M059J (cell line): Measurements from ENCODE around the gene NAPSA. TPM values are rescaled to one million over a fixed set of nuclear protein-coding genes. Genes with fewer than 3 reads are reported as not detected.

Experiments
- DNase-seq: peaks from one replicate; pipeline ENCODE4 v3.0.0-alpha.2; 2012; ENCODE audit warnings: low read depth
- total RNA-seq: library from RNA; depleted of rRNA; stranded (reverse); fragments of >200 nt; shearing (Covaris generic); gene quantifications from 2 replicates; pipeline ENCODE4 v1.2.3, GENCODE V29; 2014; rRNA removed

The NAPSA gene
- total RNA-seq, 1 experiment from 2014 or later = 0.12 TPM

DNA sequence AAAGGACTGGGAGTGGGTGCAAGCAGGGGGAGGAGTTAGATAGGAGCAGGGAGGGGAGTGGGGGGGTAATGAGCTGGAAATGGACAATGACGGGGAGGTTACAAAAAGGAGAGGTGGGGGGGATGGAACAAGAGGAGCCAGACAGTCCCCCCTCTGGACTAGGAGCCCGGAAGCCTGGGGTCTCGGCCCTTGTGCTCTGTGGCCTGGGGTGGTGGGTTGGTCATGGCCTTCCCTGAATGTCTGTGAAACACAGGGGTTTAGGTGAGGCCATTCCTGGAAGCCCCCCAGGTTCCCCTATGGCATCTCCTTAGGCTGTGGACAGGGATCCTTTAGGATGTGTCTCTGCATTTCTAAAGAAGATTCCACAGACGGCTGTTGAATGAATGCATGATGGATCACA, 48.3 kb downstream of the NAPSA start:
- no peak for DNase-seq

DNA sequence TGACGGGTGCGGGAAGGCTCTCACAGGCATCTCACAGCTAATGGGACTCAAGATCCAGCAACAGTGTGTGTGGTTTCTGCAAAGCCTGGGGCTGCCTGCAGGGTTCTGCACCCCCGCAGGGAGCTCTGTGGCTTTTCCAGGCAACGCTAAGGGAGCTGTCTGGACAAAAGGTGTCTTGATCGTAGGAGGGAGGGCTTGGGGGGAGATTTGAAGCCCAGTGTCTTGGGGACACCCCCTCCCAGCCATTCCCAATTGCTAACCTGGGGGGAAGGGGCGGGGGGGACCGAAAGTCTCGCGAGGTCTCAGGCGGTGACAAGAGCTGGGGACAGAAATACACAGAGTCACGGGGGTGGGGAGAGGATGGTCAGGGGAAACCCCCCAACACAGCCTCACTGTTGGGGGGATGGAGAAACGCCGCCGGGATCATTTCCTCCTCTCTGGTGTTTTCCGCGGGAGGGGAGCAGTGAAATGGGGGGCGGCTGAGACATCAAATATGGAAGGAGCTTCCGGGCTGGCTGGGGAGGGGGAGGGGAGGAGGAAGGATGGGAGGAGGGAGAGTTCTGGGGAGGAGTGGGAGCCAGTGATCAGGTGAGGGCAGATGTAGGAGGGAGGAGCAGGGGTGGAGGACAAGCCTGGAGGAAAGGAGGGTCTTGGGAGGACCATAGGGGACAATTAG, 49.5 kb downstream of the NAPSA start:
- peak; percentile 35 for DNase-seq

DNA sequence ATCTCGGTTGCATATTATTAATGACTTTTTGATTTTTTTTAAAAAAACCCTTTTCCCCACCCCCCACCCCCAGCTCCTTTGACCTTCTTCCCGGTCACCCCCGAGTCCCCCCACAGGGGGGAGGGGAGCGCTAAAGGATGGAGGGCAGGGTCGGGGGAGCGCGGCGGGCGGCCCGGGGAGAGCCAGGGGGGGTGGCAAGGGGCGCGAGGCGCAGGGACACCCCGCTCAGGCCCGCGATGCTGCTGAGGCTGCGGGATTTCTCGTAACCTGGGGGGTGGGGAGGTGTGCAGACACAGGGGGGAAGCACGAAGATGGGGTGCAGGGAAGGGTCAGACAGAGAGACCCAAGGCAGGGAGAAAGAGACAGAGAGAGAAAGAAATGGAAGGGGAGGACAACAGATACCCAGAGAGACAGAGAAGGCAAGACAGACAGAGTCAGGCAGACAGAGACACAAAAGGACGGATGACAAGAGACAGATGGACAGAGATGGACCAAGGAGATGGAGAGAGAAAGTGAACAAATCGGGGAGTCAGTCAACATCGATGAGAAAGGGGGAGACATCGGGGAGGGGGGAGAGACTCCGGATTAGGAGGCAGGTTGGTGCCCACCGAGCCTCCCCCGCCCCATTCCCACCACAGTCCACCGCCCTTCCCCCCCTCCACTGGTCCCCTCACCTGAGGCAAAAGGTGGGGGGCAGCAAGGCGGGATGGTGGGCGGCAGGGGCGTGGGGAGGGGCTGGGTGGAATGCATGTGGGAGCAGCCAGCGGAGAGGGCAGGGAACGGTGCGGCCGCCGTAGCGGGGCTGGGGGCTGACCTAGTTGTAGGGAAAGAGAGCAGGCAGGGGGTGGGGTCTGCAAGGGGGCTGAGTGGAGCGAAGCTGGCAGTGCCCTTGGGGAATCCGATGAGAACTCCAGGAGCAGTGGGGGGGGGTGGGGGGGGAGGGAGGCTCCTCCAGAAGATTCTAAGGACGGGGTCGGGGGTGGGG, 50.4 kb downstream of the NAPSA start:
- no peak for DNase-seq

DNA sequence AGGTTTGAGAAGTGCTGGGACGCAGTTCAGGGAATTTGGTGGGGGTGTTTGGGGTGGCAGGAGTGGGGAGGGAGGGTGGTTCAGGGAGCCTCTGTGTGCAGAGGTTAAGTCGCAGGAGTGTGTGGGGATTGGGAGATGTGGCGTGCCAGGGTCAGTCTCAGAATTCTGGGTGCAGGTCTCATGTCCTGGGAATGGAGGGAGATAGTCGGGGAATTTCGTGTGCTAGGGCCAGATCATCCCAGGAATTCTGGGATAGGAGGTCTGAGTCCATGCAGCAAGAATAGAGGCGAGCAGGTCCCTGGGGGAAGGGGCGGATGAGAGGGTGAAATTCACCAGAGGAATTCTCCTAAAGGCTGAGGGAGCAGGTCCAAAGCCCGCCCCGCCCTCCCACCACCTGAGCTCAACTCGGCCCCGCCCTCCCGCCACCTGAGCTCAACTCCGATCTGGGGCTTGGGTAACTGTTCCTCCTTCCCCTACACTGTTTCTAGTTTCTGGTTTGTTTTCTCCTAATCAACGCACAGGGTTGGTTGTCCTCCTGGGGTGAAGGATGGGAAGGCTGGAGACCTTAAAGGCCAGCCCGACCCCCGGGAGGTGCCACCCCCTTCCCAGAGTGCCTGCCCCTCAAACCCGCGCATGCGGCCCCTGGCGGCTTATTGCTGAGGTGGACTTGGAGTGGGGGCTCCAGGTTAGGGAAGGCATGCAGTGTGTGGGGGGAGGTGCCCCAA, 51.5 kb downstream of the NAPSA start:
- no peak for DNase-seq

DNA sequence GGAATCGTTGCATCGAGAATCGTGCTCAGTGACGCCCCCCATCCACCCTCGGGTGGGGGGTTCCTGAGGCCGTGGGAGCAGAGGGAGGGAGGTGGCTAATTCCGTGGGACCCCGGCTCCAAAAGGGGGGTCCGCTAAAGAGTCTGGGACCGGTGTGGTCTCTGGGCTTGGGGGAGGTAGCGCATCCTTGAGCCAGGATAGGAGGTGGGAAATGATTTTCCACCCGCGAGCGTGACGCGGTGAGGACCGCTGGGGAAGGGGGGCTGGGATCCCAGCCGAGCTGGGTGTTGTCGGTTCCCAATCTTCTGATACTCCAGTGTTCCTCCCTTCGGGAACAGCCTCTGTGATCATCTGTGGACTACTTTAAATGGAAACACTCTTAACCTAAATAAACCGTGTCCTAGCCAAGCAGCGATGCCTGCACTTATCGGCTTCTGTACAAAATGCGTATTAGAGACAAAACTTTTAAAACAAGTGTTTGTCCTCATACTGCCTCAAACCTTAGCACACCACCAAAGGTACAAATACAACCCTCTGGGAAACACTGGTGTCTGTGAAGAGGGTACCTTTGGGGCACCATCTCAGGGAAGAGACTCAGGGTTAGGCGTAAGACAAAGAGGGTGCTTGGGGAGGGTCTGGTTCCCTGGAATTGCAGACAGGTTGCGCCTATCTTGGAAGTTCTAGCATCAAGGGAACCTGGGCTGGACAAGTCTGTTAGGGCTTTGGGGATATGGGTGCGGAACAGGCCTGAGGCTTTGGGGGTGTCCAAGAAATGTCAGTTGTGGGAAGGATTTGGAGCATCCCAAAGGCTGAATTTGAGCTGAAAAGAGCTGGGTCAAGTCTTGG, 52.2 kb downstream of the NAPSA start:
- DNase-seq = no peak

DNA sequence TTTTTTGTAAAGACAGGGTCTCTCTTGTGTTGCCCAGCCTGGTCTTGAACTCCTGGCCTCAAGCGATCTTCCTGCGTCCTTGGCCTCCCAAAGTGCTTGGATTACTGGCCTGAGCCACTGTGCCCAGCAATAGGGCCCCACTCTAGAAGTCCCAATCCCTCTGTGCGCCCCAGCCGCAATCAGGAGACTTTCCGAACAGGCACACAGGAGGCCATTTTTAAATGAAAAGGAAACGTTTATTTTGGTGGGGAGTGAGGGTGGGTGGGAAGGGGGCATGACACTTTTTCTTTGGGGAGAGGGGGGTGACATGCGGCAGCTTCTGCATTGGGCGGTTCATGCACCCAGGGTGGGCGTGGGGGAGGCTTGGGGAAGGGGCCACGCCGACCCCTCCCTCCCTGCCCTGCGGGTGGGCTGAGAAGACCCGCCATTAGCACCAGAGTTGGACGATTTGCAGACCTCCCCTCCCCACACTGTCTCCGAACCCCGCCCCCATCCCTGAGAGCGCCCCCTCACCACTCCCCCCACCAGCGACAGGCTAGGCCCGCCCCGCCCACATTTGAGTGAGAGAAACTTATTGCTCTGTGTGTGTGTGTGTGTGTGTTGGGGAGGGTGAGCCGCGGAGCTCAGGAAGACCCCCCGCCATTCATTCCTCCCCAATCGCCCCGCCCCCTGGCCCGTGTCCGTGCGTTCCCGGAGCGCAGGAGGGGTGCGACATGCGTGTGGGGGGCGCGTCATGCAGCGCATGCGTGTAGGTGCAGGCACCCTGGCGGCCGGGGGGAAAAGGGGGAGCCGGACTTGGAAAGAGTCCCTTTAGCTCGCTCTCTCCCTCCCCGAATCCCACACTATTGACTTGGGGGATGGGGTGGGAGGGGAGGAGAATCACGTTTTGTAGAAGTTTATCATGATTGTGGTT, 53.5 kb downstream of the NAPSA start:
- no peak for DNase-seq

DNA sequence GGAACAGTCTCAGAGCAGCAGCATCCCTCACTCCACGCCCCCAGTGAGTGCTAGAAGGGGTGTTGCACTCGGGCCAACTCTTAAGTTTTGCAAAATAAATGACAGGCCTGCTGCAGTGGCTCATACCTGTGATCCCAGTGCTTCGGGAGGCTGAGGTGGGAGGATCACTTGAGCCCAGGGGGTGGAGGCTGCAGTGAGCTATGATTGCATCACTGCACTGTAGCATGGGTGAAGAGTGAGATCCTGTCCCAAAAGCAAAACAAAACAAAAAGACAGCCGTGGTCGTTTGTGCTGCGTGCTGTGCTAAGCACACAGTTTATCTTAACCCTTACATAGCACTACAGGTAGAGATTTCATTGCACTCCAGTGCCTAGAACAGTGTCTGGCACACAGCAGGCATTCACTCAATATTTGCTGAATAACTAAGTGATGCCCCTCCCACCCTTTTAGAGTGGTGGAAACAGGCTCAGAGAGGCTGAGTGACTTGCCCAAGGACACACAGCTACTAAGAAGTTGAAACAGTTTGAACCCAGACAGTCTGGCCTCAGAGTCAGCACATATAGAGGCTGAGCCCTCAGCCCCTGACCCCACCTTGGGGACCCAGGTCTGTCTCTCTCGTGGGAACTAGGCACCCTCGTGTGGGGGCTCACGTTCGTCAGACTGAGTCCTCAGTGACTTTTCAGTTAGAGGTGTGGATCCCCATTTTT, 54.5 kb downstream of the NAPSA start:
- no peak for DNase-seq

DNA sequence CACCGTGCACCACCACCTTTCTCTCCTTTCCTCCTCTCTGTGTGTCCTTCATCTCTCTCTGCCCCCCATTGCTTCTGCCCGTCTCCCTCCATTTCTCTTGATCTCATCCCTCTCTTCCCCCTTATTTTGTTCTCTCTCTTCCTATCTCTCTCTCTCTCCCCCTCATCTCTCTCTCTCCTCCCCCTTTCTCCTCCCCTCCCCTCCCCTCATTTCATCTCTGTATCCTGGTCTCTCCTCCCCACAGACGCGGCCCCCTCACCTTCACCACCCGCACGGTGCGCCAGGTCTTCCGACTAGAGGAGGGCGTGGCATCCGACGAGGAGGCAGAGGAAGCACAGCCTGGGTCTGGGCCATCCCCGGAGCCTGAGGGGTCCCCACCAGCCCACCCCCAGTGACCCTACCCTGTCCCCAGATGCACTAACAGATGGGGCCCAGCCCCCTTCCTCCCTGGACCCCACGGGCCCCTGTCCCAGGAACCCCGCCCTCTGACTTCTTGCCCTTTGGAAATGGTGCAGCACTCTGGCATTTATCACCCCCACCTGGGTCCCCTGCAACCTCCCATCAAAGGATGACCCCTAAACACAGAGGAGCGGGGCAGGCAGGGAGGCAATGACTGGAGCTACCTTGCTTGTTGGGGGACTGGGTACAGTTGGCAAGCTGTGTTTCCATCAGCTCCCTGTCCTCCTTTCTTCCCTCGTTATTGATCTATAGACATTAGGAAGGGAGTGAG, 55.9 kb downstream of the NAPSA start:
- DNase-seq = no peak

DNA sequence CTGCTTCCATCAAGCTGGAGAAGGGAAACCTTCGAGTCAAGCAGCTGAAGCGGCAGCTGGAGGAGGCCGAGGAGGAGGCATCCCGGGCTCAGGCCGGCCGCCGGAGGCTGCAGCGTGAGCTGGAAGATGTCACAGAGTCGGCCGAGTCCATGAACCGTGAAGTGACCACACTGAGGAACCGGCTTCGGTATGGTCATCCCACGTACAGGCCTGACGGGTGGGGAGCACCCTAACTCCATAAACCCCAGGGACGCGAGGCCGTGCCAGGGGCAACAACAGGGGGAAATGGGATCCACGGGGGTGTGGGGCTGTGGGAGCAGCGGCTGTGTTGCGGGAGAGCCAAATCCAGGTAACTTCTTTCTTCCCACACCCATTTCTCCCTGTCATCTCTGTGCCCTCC, 56.4 kb downstream of the NAPSA start:
- no peak for DNase-seq

Other genes starting within 250 kb of the NAPSA start
- gene IZUMO2, start 202.4 kb downstream of the NAPSA start, total RNA-seq = not detected in 2 replicates
- not detected in 2 replicates for gene MYH14, start 162.0 kb downstream of the NAPSA start, total RNA-seq
- not detected in 2 replicates for gene KCNC3, start 36.3 kb downstream of the NAPSA start, total RNA-seq
- gene NR1H2, start 10.8 kb upstream of the NAPSA start, total RNA-seq = 74.0 and 116 TPM in 2 replicates
- gene POLD1, start 18.7 kb upstream of the NAPSA start, total RNA-seq = 22.9 and 50.7 TPM in 2 replicates
- not detected in 2 replicates for gene SPIB, start 53.3 kb upstream of the NAPSA start, total RNA-seq
- gene MYBPC2, start 67.3 kb upstream of the NAPSA start, total RNA-seq = not detected in 2 replicates
- gene EMC10, start 110.9 kb upstream of the NAPSA start, total RNA-seq = 29.2 and 68.1 TPM in 2 replicates
- gene GARIN5A, start 111.2 kb upstream of the NAPSA start, total RNA-seq = 0.20 and 1.1 TPM in 2 replicates
- 9.4 and 33.7 TPM in 2 replicates for gene JOSD2, start 145.6 kb upstream of the NAPSA start, total RNA-seq
- gene ASPDH, start 148.3 kb upstream of the NAPSA start, total RNA-seq = not detected in 2 replicates
- gene LRRC4B, start 202.8 kb upstream of the NAPSA start, total RNA-seq = not detected in 2 replicates